Esophagus squamous epithelium (tissue), 5 donors: ENCODE data around the gene ADAM33. TPM values are rescaled to one million over a fixed set of nuclear protein-coding genes. Genes with fewer than 3 reads are reported as not detected.

Experiments used
- DNase-seq: peaks from one replicate; lab custom pipeline; 2025; lab: John Stamatoyannopoulos, UW
- H3K27ac ChIP-seq, 4 donors: fragments of 200-600 bp; sonication (generic); one replicate each; pipeline ENCODE4 v1.5.1; 2016 to 2019; ENCODE audit warnings: mild to moderate bottlenecking in 1 of 4
- H3K27me3 ChIP-seq, 4 donors: fragments of 200-600 bp; sonication (generic); 1 replicate in 3 of 4; 2 replicates in 1 of 4; pipeline versions ENCODE4 v1.5.1 to v1.6.0; 2017 to 2021; ENCODE audit warnings: antibody characterized with exemption in 1 of 4
- H3K36me3 ChIP-seq, 3 donors: fragments of 200-600 bp; sonication (generic); one replicate each; pipeline ENCODE4 v1.5.1; 2016 to 2019
- H3K4me1 ChIP-seq, 3 donors: fragments of 200-600 bp; sonication (generic); one replicate each; pipeline ENCODE4 v1.5.1; 2017 to 2019
- H3K4me3 ChIP-seq, 4 donors: fragments of 200-600 bp; sonication (generic); 1 replicate in 3 of 4; 2 replicates in 1 of 4; pipeline ENCODE4 v1.5.1; 2016 to 2019; ENCODE audit warnings: mild to moderate bottlenecking in 2 of 4, moderate library complexity in 1 of 4
- H3K9me3 ChIP-seq, 3 donors: fragments of 200-600 bp; sonication (generic); one replicate each; pipeline ENCODE4 v1.5.1; 2016 to 2019
- CTCF ChIP-seq, 6 experiments: fragments of 450-650 bp in 4 of 6; fragments of 200-600 bp in 2 of 6; sonication (generic) in 2 of 6; IDR thresholded peaks; one replicate each; pipeline ENCODE4 v1.5.1; 2016 to 2019; ENCODE audit warnings: antibody characterized with exemption in 6 of 6, mild to moderate bottlenecking in 4 of 6, moderate library complexity in 4 of 6
- POLR2A ChIP-seq, 4 donors: fragments of 450-650 bp; IDR thresholded peaks; one replicate each; pipeline ENCODE4 v1.6.1; 2017; ENCODE audit warnings: antibody characterized with exemption in 4 of 4, mild to moderate bottlenecking in 4 of 4, moderate library complexity in 3 of 4
- WGBS, 2 donors: methylation state at CpG; one replicate each; pipeline ENCODE4 v1.1.5; 2018; 5-methylcytosine and 5-hydroxymethylcytosine counted together
- intact Hi-C: fragments of 100-400 bp; cut with DNase I; formaldehyde crosslinking; loops from one replicate; pipeline ENCODE4 v1.15.0; 2022
- total RNA-seq, 4 donors: library from RNA; depleted of rRNA; stranded (reverse); fragments of >200 nt; gene quantifications; one replicate each; pipeline ENCODE4 v1.1.0, GENCODE V29; 2016
- donor health status: DM: yes; HTN: yes; CAD: no.

The ADAM33 gene
- total RNA-seq, 4 donors from 2014 or later: 2.4 to 27.7 (median 6.4) TPM

GRCh38 chr20:3714092-3714491, 32.3 kb upstream of the ADAM33 start:
- Histone ChIP-seq H3K9me3 (no peaks in the 10 kb centered on the region), H3K27me3 (peaks cover 0 to 3% (median 0%) of the 10 kb centered on the region in 4 donors), H3K4me1 (peaks cover 0 to 15% (median 5%) of the 10 kb centered on the region in 3 donors), H3K27ac (no peak overlapping the region), H3K4me3 (no peak overlapping the region), H3K36me3 (no peaks in the 10 kb centered on the region)
- DNase-seq: no peak
- intact Hi-C loops: loop anchor here (5.0 kb wide), 1 partner anchor 37 kb away; no protein-coding TSS in a partner anchor
- TF ChIP-seq POLR2A (IDR thresholded peaks at IDR 0.05): no peak
- TF ChIP-seq CTCF (IDR thresholded peaks at IDR 0.05): no peak
- 73 to 83% methylated on average over 4 of the region's 4 CpGs for WGBS, 2 donors

- WGBS, 2 donors: 80 to 85% methylated on average over 2 to 9 of the region's 15 CpGs
- intact Hi-C loops: loop anchor here (5.0 kb wide), 1 partner anchor 35 kb away; no protein-coding TSS in a partner anchor
- Histone ChIP-seq H3K36me3 (no peaks in the 10 kb centered on the region), H3K27ac (peak within 1 kb of the TSS in 1 of 4 donors; percentile 13), H3K9me3 (no peaks in the 10 kb centered on the region), H3K4me1 (peaks cover 0 to 15% (median 5%) of the 10 kb centered on the region in 3 donors), H3K4me3 (peak within 1 kb of the TSS in 3 of 4 donors; percentile 2 to 35 (median 19)), H3K27me3 (no peaks in the 10 kb centered on the region)
- TF ChIP-seq POLR2A (IDR thresholded peaks at IDR 0.05): no peak
- no peak for TF ChIP-seq CTCF (IDR thresholded peaks at IDR 0.05)
- no peak for DNase-seq
Observed at GRCh38 chr20:3712279-3712873, 30.6 kb upstream of the ADAM33 start, which contains the start of gene SIGLEC1. Gene SIGLEC1 (minus strand): TSS chr20:3712600. CDS start chr20:3707128, 5,472 bp downstream.

GRCh38 chr20:3711484-3711941, 29.7 kb upstream of the ADAM33 start:
- Histone ChIP-seq H3K27ac (peak overlapping the region in 1 of 4 donors; percentile 13), H3K4me3 (no peak overlapping the region), H3K36me3 (no peaks in the 10 kb centered on the region), H3K4me1 (peaks cover 0 to 15% (median 5%) of the 10 kb centered on the region in 3 donors), H3K9me3 (no peaks in the 10 kb centered on the region), H3K27me3 (no peaks in the 10 kb centered on the region)
- DNase-seq: no peak
- intact Hi-C loops: loop anchor here (5.0 kb wide), 1 partner anchor 34 kb away; no protein-coding TSS in a partner anchor
- WGBS, 2 donors: 64 to 80% methylated on average over 4 of the region's 4 CpGs
- no peak for TF ChIP-seq CTCF (IDR thresholded peaks at IDR 0.05)
- no peak for TF ChIP-seq POLR2A (IDR thresholded peaks at IDR 0.05)

GRCh38 chr20:3710703-3711483, 29.1 kb upstream of the ADAM33 start:
- H3K4me3 ChIP-seq: peak overlapping the region in 1 of 4 donors; percentile 0
- DNase-seq: no peak
- no peaks in the 10 kb centered on the region for H3K36me3 ChIP-seq
- H3K4me1 ChIP-seq: peaks cover 0 to 15% (median 5%) of the 10 kb centered on the region in 3 donors
- TF ChIP-seq CTCF (IDR thresholded peaks at IDR 0.05): peak; percentile 77 to 98 (median 90)
- no peak for TF ChIP-seq POLR2A (IDR thresholded peaks at IDR 0.05)
- 25% methylated on average over 3 of the region's 18 CpGs; no CpG with 5 or more reads in 1 of the 2 donors for WGBS, 2 donors
- H3K27me3 ChIP-seq: no peaks in the 10 kb centered on the region
- H3K9me3 ChIP-seq: no peaks in the 10 kb centered on the region
- H3K27ac ChIP-seq: peak overlapping the region in 2 of 4 donors; percentile 29 to 66
- intact Hi-C loops: loop anchor here (5.0 kb wide), 1 partner anchor 34 kb away; no protein-coding TSS in a partner anchor
